Brain microvascular endothelial cell (primary cell): ENCODE results near the gene PSMD10.

Experiments used
- DNase-seq: peaks from one replicate; pipeline ENCODE4 v3.0.0-alpha.2; 2020
- H3K27ac ChIP-seq: fragments of 250-450 bp; sonication (Bioruptor Pico); 2 replicates; pipeline ENCODE4 v1.5.1; 2020; ENCODE audit warnings: mild to moderate bottlenecking, moderate library complexity
- H3K27me3 ChIP-seq: fragments of 250-450 bp; sonication (Bioruptor Pico); replicated peaks from 2 replicates; pipeline ENCODE4 v1.5.1; 2020; ENCODE audit warnings: mild to moderate bottlenecking
- H3K36me3 ChIP-seq: fragments of 250-450 bp; sonication (Bioruptor Pico); replicated peaks from 2 replicates; pipeline ENCODE4 v1.5.1; 2020; ENCODE audit warnings: mild to moderate bottlenecking
- H3K4me3 ChIP-seq: 2 replicates; pipeline ENCODE4 v1.5.1; 2011; ENCODE audit warnings: low read depth, mild to moderate bottlenecking, control low read depth, low read length, moderate library complexity
- in situ Hi-C: cut with HindIII; loops from 2 replicates; pipeline ENCODE4 v1.10.0; 2017; ENCODE audit warnings: low sequenced_read_pairs, low pct_ligation_motif_present
- TF ChIP-seq, protein P1 (sequence below): IDR thresholded peaks from 2 replicates; pipeline ENCODE4 v1.5.1; 2011; ENCODE audit warnings: low read depth, mild to moderate bottlenecking, moderate library complexity, low read length, control low read depth, inconsistent platforms; ENCODE audit errors: missing control alignments

PSMD10 gene

DNA sequence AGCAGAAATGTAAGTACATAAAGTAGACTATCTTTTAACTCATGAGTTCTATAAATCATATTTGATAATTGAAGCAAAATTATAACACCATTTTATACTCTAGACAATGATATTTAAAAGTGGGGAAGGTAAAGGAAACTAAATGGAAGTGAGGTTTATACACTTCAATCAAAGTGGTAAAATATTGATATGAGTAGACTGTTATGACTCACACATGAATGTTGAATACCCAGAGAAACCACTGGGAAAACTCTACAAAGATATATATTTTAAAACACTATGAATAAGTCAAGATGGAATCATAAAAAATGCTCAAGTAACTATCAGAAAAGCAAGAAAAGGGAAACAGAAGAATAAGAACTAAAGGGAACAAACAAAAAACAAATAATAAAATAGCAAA, 38.1 kb downstream of the PSMD10 start:
- Histone ChIP-seq H3K4me3 (no peak overlapping the region), H3K27me3 (no peaks in the 10 kb centered on the region), H3K27ac (no peak overlapping the region), H3K36me3 (no peaks in the 10 kb centered on the region)
- DNase-seq = no peak
- TF ChIP-seq, protein P1, sequence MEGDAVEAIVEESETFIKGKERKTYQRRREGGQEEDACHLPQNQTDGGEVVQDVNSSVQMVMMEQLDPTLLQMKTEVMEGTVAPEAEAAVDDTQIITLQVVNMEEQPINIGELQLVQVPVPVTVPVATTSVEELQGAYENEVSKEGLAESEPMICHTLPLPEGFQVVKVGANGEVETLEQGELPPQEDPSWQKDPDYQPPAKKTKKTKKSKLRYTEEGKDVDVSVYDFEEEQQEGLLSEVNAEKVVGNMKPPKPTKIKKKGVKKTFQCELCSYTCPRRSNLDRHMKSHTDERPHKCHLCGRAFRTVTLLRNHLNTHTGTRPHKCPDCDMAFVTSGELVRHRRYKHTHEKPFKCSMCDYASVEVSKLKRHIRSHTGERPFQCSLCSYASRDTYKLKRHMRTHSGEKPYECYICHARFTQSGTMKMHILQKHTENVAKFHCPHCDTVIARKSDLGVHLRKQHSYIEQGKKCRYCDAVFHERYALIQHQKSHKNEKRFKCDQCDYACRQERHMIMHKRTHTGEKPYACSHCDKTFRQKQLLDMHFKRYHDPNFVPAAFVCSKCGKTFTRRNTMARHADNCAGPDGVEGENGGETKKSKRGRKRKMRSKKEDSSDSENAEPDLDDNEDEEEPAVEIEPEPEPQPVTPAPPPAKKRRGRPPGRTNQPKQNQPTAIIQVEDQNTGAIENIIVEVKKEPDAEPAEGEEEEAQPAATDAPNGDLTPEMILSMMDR = no peak
- in situ Hi-C loops = no loop called here

DNA sequence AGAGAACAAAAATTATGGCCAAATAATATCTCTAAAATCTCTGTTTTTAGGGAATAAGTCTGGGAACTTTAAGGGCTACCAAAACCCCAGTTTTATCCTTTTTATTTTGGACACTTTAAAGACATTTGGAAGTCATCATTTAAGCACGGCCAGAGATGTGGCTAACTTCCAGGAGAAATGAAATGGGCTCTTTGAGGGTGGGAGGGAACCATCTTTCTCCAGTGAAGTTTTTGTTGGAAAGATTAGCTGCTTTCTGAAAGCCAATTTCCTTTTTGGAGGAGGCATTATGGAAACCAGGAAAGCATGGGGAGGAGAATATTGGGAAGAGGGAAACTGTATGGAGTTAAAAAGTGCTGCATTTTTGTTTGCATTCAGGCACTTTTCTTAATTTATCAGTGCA, 41.7 kb downstream of the PSMD10 start:
- Histone ChIP-seq H3K27ac (no peak overlapping the region), H3K36me3 (no peaks in the 10 kb centered on the region), H3K4me3 (no peak overlapping the region), H3K27me3 (no peaks in the 10 kb centered on the region)
- DNase-seq = no peak
- TF ChIP-seq, protein P1 = no peak
- in situ Hi-C loops = no loop called here

DNA sequence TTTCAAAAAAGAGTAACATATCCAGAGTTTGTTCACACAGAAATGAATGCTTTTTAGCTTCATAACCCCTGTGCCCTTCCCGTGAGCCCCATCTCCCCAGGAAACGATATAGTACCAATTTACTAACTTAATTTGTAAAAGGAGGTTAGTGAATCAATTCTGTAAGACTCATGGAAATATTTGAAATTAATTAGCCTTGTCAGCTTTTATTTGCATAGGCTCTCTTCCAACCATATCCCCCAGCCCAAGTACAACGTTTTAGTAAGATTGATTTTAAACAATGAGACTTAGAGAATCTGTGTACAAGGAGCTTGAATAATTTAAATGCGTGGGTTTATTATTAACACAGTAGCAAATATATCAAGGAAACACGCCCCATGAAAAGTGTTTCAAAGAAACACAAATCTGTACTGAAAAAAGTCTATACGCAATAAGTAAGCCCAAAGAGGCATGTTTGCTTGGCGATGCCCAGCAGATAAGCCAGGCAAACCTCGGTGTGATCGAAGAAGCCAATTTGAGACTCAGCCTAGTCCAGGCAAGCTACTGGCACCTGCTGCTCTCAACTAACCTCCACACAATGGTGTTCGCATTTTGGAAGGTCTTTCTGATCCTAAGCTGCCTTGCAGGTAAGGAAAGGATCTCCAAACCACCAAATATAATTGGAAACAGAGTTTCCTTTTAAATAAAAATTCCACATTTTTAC, 46.6 kb downstream of the PSMD10 start, which contains the start of gene VSIG1:
Gene VSIG1 (plus strand): TSS at position 512 of the 703 bp plus-strand sequence. CDS start 66 bp downstream, at position 578.
- TF ChIP-seq, protein P1 = no peak
- in situ Hi-C loops = no loop called here

DNA sequence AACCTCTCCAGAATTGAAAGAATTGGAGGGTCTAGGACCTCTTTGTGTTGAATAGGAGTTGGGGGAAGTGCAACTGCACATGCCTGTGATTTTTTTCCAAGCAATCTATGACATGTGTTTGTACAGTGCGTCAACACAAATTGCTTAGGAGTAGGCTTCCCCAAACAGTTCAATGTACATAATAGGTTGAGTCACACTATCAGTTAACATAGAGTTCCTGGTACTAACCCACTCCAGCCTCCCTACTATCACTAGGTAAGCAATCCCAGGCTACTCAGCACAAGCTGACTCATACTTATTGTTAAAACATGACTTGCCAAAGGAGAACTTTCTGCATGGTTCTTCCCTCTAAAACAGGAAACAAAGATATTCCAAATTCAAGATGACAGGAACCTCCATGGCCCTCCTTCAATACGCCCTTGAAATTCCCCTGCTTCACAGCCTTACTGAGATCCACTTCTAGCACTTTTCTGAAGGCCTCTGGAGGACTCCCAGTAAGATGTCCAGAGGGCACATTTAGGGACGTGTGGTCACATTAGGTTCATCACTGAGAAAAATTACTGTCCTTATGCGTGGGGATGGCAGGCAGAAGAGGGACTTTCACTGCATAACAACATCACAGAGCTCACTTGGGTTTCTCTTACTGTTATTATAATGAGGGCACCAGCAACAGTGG, 54.9 kb downstream of the PSMD10 start:
- TF ChIP-seq, protein P1 = no peak

More for the DNA sequence above, 46.6 kb downstream of the PSMD10 start, which contains the start of gene VSIG1:
- H3K27ac ChIP-seq = no peak within 1 kb of the TSS
- H3K27me3 ChIP-seq = no peaks in the 10 kb centered on the region
- no peaks in the 10 kb centered on the region for H3K36me3 ChIP-seq
- DNase-seq = no peak
- H3K4me3 ChIP-seq = no peak within 1 kb of the TSS

DNA sequence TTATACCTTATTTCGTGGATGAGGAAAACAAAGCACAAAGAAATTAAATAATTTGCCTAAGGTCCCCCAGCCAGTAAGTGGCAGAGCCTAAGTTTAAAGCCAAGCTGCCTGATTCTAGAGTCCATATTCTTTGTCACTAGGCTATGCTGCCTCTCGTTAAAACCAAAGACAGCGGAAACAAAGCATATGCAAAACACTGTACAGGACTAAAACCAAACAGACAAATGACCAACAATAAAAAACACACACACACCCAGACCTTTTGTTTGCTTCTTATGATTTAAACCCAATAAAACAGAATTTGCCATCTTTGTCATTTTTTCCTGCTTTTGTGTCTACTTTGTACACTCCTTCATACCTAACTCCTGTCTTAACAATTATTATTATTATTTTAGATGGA, 56.6 kb downstream of the PSMD10 start:
- H3K36me3 ChIP-seq = no peaks in the 10 kb centered on the region
- no peak overlapping the region for H3K27ac ChIP-seq
- no peak for DNase-seq
- TF ChIP-seq, protein P1 = no peak
- in situ Hi-C loops = no loop called here
- no peaks in the 10 kb centered on the region for H3K27me3 ChIP-seq
- no peak overlapping the region for H3K4me3 ChIP-seq

More for the DNA sequence above, 54.9 kb downstream of the PSMD10 start:
- Histone ChIP-seq H3K4me3 (no peak overlapping the region), H3K27me3 (no peaks in the 10 kb centered on the region), H3K27ac (peak overlapping the region; percentile 82), H3K36me3 (no peaks in the 10 kb centered on the region)
- peak; percentile 90 for DNase-seq
- in situ Hi-C loops = no loop called here
